Thyroid gland (tissue), 4 donors: Measurements from ENCODE around the gene STX8. TPM values are rescaled to one million over a fixed set of nuclear protein-coding genes. Genes with fewer than 3 reads are reported as not detected.

Experiments used
- DNase-seq, 2 donors: peaks; one replicate each; pipeline ENCODE4 v3.0.0-alpha.2; 2019
- H3K27ac ChIP-seq, 3 donors: fragments of 200-600 bp; sonication (generic); 1 replicate in 2 of 3; 2 replicates in 1 of 3; pipeline ENCODE4 v1.5.1; 2016 to 2019; ENCODE audit warnings: mild to moderate bottlenecking in 1 of 3, moderate library complexity in 1 of 3
- H3K27me3 ChIP-seq: fragments of 200-600 bp; sonication (generic); one replicate; pipeline ENCODE4 v1.5.1; 2019
- H3K36me3 ChIP-seq, 2 donors: fragments of 200-600 bp; sonication (generic); one replicate each; pipeline ENCODE4 v1.5.1; 2016 to 2019
- H3K4me1 ChIP-seq, 2 donors: fragments of 200-600 bp; sonication (generic); one replicate each; pipeline ENCODE4 v1.5.1; 2017 to 2019
- H3K4me3 ChIP-seq, 3 donors: fragments of 200-600 bp; sonication (generic); replicated peaks in 1 of 3; 1 replicate in 2 of 3; 2 replicates in 1 of 3; pipeline ENCODE4 v1.5.1; 2016; ENCODE audit warnings: mild to moderate bottlenecking in 1 of 3
- H3K9me3 ChIP-seq: fragments of 200-600 bp; sonication (generic); one replicate; pipeline ENCODE4 v1.5.1; 2017
- CTCF ChIP-seq, 6 experiments: fragments of 200-600 bp in 3 of 6; fragments of 450-650 bp in 3 of 6; sonication (generic) in 3 of 6; IDR thresholded peaks; one replicate each; pipeline ENCODE4 v1.5.1; 2016 to 2019; ENCODE audit warnings: antibody characterized with exemption in 6 of 6, mild to moderate bottlenecking in 2 of 6, inconsistent platforms in 1 of 6, moderate library complexity in 1 of 6
- POLR2A ChIP-seq, 2 donors: fragments of 450-650 bp; IDR thresholded peaks; one replicate each; pipeline ENCODE4 v1.6.1; 2017; ENCODE audit warnings: antibody characterized with exemption in 2 of 2, mild to moderate bottlenecking in 2 of 2, moderate library complexity in 1 of 2
- WGBS, 2 donors: methylation state at CpG; one replicate each; pipeline ENCODE4 v1.1.5; 2017; 5-methylcytosine and 5-hydroxymethylcytosine counted together
- intact Hi-C: fragments of 100-400 bp; cut with DNase I; formaldehyde crosslinking; loops from one replicate; pipeline ENCODE4 v1.15.1; 2023
- total RNA-seq, 4 donors: library from RNA; depleted of rRNA; stranded (reverse); fragments of >200 nt; gene quantifications; one replicate each; pipeline ENCODE4 v1.2.3, GENCODE V29; 2016

The STX8 gene
- total RNA-seq, 4 donors from 2014 or later, result 67.6 to 88.9 (median 72.7) TPM

GRCh38 chr17:9273428-9274391 is 301.9 kb downstream of the STX8 start:
- H3K27me3 ChIP-seq, result no peaks in the 10 kb centered on the region
- H3K27ac ChIP-seq, result no peak overlapping the region
- 81 to 89% methylated on average over 21 of the region's 21 CpGs for WGBS, 2 donors
- H3K9me3 ChIP-seq, result no peaks in the 10 kb centered on the region
- intact Hi-C loops, result no loop called here
- no peak overlapping the region for H3K4me3 ChIP-seq
- DNase-seq, result no peak
- H3K4me1 ChIP-seq, result no peaks in the 10 kb centered on the region
- H3K36me3 ChIP-seq, result no peaks in the 10 kb centered on the region
- TF ChIP-seq CTCF (IDR thresholded peaks at IDR 0.05) (no peak), POLR2A (IDR thresholded peaks at IDR 0.05) (no peak)

- Histone ChIP-seq H3K4me1 (no peaks in the 10 kb centered on the region), H3K27me3 (no peaks in the 10 kb centered on the region), H3K27ac (no peak overlapping the region), H3K9me3 (no peaks in the 10 kb centered on the region), H3K4me3 (no peak overlapping the region), H3K36me3 (no peaks in the 10 kb centered on the region)
- intact Hi-C loops, result no loop called here
- WGBS, 2 donors, result 84 to 87% methylated on average over 22 of the region's 22 CpGs
- no peak for DNase-seq
- TF ChIP-seq POLR2A (IDR thresholded peaks at IDR 0.05) (no peak), CTCF (IDR thresholded peaks at IDR 0.05) (no peak)
Observed at GRCh38 chr17:9272501-9273200, 303.0 kb downstream of the STX8 start.

- intact Hi-C loops, result no loop called here
- no peak overlapping the region for H3K4me3 ChIP-seq
Observed at GRCh38 chr17:9271989-9272388, 303.6 kb downstream of the STX8 start.

GRCh38 chr17:9270921-9271320 is 304.7 kb downstream of the STX8 start:
- no peak for DNase-seq
- Histone ChIP-seq H3K36me3 (no peaks in the 10 kb centered on the region), H3K9me3 (no peaks in the 10 kb centered on the region), H3K4me1 (no peaks in the 10 kb centered on the region), H3K4me3 (no peak overlapping the region), H3K27ac (no peak overlapping the region), H3K27me3 (no peaks in the 10 kb centered on the region)
- TF ChIP-seq POLR2A (IDR thresholded peaks at IDR 0.05) (no peak), CTCF (IDR thresholded peaks at IDR 0.05) (no peak)
- 91 to 99% methylated on average over 9 of the region's 9 CpGs for WGBS, 2 donors
- intact Hi-C loops, result no loop called here

More at GRCh38 chr17:9271989-9272388, 303.6 kb downstream of the STX8 start:
- Histone ChIP-seq H3K27me3 (no peaks in the 10 kb centered on the region), H3K9me3 (no peaks in the 10 kb centered on the region), H3K4me1 (no peaks in the 10 kb centered on the region), H3K36me3 (no peaks in the 10 kb centered on the region), H3K27ac (no peak overlapping the region)
- no peak for DNase-seq
- 87 to 89% methylated on average over 7 to 8 of the region's 8 CpGs for WGBS, 2 donors
- no peak for TF ChIP-seq CTCF (IDR thresholded peaks at IDR 0.05)
- TF ChIP-seq POLR2A (IDR thresholded peaks at IDR 0.05), result no peak
